Pancreas (tissue), 10 donors: ENCODE results near the gene WASF1. TPM values are rescaled to one million over a fixed set of nuclear protein-coding genes. Genes with fewer than 3 reads are reported as not detected.

Source experiments
- ATAC-seq, 4 donors: fragments of 200-7000 bp; cut with Tn5 transposase; one replicate each; pipeline versions ENCODE4 v1.8.0 to v1.9.1; 2020; ENCODE audit warnings: mild to moderate bottlenecking in 4 of 4, moderate library complexity in 4 of 4
- DNase-seq, 6 donors: peaks; one replicate each; pipeline ENCODE4 v3.0.0-alpha.2; 2020
- FAIRE-seq: peaks from 2 replicates; lab custom pipeline; 2012; peaks lifted over from hg19 to GRCh38; lab: Jason Lieb, UNC
- H3K27ac ChIP-seq, 4 donors: fragments of 200-600 bp; sonication (generic); 1 replicate in 3 of 4; 2 replicates in 1 of 4; pipeline versions ENCODE4 v1.5.0 to v1.8.0; 2020
- H3K27me3 ChIP-seq, 4 donors: fragments of 200-600 bp; one replicate each; pipeline ENCODE4 v1.8.0; 2021
- H3K36me3 ChIP-seq, 3 donors: fragments of 200-600 bp; sonication (generic) in 1 of 3; one replicate each; pipeline versions ENCODE4 v1.5.0 to v1.8.0; 2020 to 2021
- H3K4me1 ChIP-seq, 3 donors: fragments of 200-600 bp; one replicate each; pipeline ENCODE4 v1.8.0; 2021
- H3K4me3 ChIP-seq, 4 donors: fragments of 200-600 bp; sonication (generic) in 2 of 4; one replicate each; pipeline versions ENCODE4 v1.5.0 to v1.8.0; 2020 to 2021
- H3K9me3 ChIP-seq, 4 donors: fragments of 200-600 bp; one replicate each; pipeline ENCODE4 v1.8.0; 2021
- WGBS, 2 donors: extraction: QIAGEN DNeasy Blood & Tissue Kit; methylation state at CpG; one replicate each; pipeline ENCODE4 v1.1.7; 2013; 5-methylcytosine and 5-hydroxymethylcytosine counted together
- intact Hi-C, 3 donors: fragments of 100-400 bp; cut with DNase I; formaldehyde crosslinking; loops; one replicate each; pipeline versions ENCODE4 v1.11.1 to v1.14.2; 2022
- polyA plus RNA-seq, 2 donors: library from polyadenylated mRNA; stranded (reverse); fragments of 200-250 nt; gene quantifications; one replicate each; pipeline ENCODE4 v1.2.3, GENCODE V29; 2013
- total RNA-seq, 6 donors: library from RNA; stranded (reverse); fragmentation: NEBNext Ultra II Directional in 4 of 6; extraction: Animal tissue kit (Norgen Biotek cat#: 25700) in 4 of 6; gene quantifications; one replicate each; pipeline versions ENCODE4 v1.2.1 to v1.2.4, GENCODE V29; 2021 to 2023
- TF ChIP-seq, protein P1 (sequence below), 4 donors: fragments of 200-600 bp; sonication (generic) in 3 of 4; IDR thresholded peaks; one replicate each; pipeline versions ENCODE4 v1.5.0 to v1.8.0; 2021; ENCODE audit warnings: antibody characterized with exemption in 4 of 4
- donor health status: healthy with polysubstance abuse.
- donor health status: DM: no; HTN: no; CAD: no; lungs with moderate emphysema.
- donor health status: DM: no; HTN: no; CAD: no.
- donor health status: control.
- donor health status: control.
- donor health status: Bipolar disorder and iron deficiency.
- donor health status: DM: yes; HTN: yes; CAD: no.
- donor health status: DM: no; HTN: no; CAD: no.
- donor health status: DM: no; HTN: no; CAD: no.
- donor health status: DM: yes; HTN: yes; CAD: no.

The WASF1 gene
- total and polyA plus RNA-seq, 8 donors = 1.2 to 5.7 (median 3.2) TPM

DNA sequence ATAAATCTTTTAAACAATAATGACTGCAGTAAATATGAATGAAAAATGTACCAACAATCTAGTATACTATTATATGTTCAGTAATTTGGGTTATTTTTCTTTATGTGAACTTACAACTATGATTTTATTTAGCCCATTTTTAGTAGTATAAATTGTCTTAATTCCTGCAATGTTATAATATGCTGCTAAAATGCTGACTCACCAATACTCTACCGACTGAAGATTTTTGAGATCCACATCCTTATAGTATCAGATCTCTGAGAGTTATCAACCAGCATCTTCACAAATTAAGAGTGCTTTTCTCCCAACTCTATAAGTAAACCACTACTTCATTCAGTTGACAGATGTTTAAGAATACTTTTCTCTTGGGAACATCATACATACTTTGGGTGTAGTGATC lies 17.4 kb upstream of the WASF1 start:
- TF ChIP-seq, protein P1, sequence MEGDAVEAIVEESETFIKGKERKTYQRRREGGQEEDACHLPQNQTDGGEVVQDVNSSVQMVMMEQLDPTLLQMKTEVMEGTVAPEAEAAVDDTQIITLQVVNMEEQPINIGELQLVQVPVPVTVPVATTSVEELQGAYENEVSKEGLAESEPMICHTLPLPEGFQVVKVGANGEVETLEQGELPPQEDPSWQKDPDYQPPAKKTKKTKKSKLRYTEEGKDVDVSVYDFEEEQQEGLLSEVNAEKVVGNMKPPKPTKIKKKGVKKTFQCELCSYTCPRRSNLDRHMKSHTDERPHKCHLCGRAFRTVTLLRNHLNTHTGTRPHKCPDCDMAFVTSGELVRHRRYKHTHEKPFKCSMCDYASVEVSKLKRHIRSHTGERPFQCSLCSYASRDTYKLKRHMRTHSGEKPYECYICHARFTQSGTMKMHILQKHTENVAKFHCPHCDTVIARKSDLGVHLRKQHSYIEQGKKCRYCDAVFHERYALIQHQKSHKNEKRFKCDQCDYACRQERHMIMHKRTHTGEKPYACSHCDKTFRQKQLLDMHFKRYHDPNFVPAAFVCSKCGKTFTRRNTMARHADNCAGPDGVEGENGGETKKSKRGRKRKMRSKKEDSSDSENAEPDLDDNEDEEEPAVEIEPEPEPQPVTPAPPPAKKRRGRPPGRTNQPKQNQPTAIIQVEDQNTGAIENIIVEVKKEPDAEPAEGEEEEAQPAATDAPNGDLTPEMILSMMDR (IDR thresholded peaks at IDR 0.05) = no peak
- Histone ChIP-seq H3K36me3 (no peaks in the 10 kb centered on the region), H3K27ac (no peak overlapping the region), H3K4me3 (no peak overlapping the region), H3K9me3 (no peaks in the 10 kb centered on the region), H3K4me1 (peaks cover 0 to 10% (median 7%) of the 10 kb centered on the region in 3 donors), H3K27me3 (no peaks in the 10 kb centered on the region)
- WGBS, 2 donors = 90 to 94% methylated on average over 1 of the region's 1 CpG
- ATAC-seq (no peak), DNase-seq (no peak), FAIRE-seq (peak; percentile 26)
- intact Hi-C loops = no loop called here

DNA sequence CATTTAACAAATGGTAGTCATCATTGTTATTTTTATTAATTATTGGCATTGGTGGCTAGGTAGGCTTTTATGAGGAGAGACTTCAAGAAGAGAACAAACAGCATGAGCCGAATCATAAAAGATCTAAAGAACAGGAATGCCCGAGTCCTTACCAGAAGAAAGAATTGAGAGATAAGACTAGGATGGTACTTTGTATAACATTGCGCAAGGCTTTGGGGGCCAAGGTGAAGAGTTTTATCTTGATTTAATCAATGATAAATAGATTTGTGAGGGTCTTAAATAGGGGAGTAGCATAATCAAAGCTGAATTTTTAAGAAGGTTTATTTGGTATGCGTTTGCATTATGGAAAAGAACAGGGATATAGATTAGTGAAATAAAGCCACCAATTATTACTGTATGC lies 16.2 kb upstream of the WASF1 start:
- no peak for DNase-seq
- intact Hi-C loops = no loop called here
- Histone ChIP-seq H3K9me3 (no peaks in the 10 kb centered on the region), H3K27me3 (no peaks in the 10 kb centered on the region), H3K27ac (no peak overlapping the region), H3K36me3 (no peaks in the 10 kb centered on the region), H3K4me3 (no peak overlapping the region), H3K4me1 (peaks cover 0 to 2% (median 0%) of the 10 kb centered on the region in 3 donors)
- TF ChIP-seq, protein P1 (IDR thresholded peaks at IDR 0.05) = no peak
- FAIRE-seq = no peak
- ATAC-seq = no peak
- 88 to 91% methylated on average over 4 of the region's 4 CpGs for WGBS, 2 donors

DNA sequence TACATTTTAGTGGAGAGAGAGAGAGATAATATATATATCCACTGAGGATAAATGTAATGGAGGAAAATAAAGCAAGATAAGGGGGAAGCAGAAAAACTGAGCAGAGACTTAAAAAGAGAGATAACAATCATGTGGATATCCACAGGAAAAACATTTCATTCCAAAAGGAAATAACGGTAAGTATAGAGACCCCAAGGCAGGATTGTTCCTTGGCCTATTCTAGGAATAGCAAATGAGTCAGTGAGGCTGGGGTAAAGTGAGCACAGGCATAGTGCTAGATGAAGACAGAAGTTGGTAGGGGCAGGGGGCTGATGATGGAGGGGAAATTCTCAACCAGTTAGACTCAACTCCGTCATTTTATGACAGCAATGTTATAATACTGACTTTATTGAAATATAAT lies 12.0 kb upstream of the WASF1 start:
- H3K27ac ChIP-seq = no peak overlapping the region
- no peak overlapping the region for H3K4me3 ChIP-seq
- ATAC-seq (no peak), DNase-seq (no peak), FAIRE-seq (no peak)
- H3K9me3 ChIP-seq = no peaks in the 10 kb centered on the region
- intact Hi-C loops = no loop called here
- 89 to 97% methylated on average over 2 of the region's 2 CpGs for WGBS, 2 donors
- H3K4me1 ChIP-seq = peaks cover 0 to 4% (median 0%) of the 10 kb centered on the region in 3 donors
- H3K36me3 ChIP-seq = no peaks in the 10 kb centered on the region
- no peaks in the 10 kb centered on the region for H3K27me3 ChIP-seq
- TF ChIP-seq, protein P1 (IDR thresholded peaks at IDR 0.05) = no peak

DNA sequence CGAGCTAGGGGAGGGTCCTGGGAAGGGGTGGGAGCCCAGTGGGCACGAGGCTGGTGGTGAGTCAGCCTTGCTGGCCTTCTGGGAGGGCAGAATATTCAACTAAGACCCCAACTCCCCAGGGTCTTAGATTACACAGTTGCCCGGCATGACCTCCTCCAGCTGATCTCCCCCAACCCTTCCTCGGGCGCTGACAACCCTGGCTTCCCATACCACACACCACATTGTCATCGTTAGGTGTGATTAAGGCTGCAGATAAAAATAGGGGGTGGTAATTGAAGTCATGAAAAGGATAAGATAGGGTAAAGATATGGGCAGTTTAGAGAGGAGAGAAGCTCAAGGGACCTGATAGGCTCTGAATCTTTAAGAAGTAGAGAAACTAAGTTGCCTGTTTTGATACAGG lies 11.3 kb upstream of the WASF1 start:
- H3K27ac ChIP-seq = no peak overlapping the region
- no peaks in the 10 kb centered on the region for H3K27me3 ChIP-seq
- H3K4me1 ChIP-seq = peaks cover 0 to 8% (median 0%) of the 10 kb centered on the region in 3 donors
- 85 to 87% methylated on average over 6 of the region's 6 CpGs for WGBS, 2 donors
- no peak for DNase-seq
- no peaks in the 10 kb centered on the region for H3K36me3 ChIP-seq
- intact Hi-C loops = no loop called here
- ATAC-seq = no peak
- H3K9me3 ChIP-seq = no peaks in the 10 kb centered on the region
- FAIRE-seq = no peak
- TF ChIP-seq, protein P1 (IDR thresholded peaks at IDR 0.05) = no peak
- H3K4me3 ChIP-seq = no peak overlapping the region

DNA sequence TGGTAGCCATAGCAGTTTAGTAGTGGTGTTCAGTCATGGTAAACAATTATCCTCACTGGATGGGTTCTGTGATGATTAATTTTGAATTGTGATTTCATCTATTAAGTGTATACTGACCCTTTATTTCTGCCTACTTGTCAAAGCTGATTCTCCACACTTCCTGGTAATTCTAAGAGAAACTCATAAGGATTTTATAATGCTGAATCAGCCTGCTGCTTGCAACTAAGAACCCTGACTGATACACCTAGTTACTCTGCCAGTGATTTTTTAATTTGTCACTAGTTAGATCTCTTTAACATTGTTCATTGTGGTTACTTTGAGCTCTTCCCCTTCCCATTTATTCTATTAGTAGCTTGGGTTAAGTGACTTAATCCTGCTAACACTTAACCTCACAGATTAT lies 9.3 kb upstream of the WASF1 start:
- Histone ChIP-seq H3K27ac (no peak overlapping the region), H3K36me3 (no peaks in the 10 kb centered on the region), H3K27me3 (no peaks in the 10 kb centered on the region), H3K9me3 (no peaks in the 10 kb centered on the region), H3K4me1 (peaks cover 0 to 9% (median 7%) of the 10 kb centered on the region in 3 donors), H3K4me3 (no peak overlapping the region)
- DNase-seq = no peak
- no peak for FAIRE-seq
- ATAC-seq = no peak
- TF ChIP-seq, protein P1 (IDR thresholded peaks at IDR 0.05) = no peak
- intact Hi-C loops = no loop called here
